Epithelial cell of proximal tubule (primary cell): ENCODE data around the gene PHF24. TPM values are rescaled to one million over a fixed set of nuclear protein-coding genes. Genes with fewer than 3 reads are reported as not detected.

Experiments
- DNase-seq: peaks from one replicate; pipeline ENCODE4 v3.0.0-alpha.2; 2011; ENCODE audit warnings: low read depth
- H3K4me3 ChIP-seq: 2 replicates; pipeline ENCODE4 v1.5.1; 2011; ENCODE audit warnings: low read depth, mild to moderate bottlenecking, low read length
- CTCF ChIP-seq: conservative IDR thresholded peaks from 2 replicates; pipeline ENCODE4 v1.5.1; 2012; ENCODE audit warnings: low read depth, mild to moderate bottlenecking, low read length
- total RNA-seq: library from RNA; depleted of rRNA; stranded (reverse); fragments of >200 nt; gene quantifications from 2 replicates; pipeline ENCODE4 v1.2.3, GENCODE V29; 2015

The PHF24 gene
- total RNA-seq, 1 donor from 2014 or later, result 0.12 TPM

GRCh38 chr9:34989003-34989945, 31.2 kb downstream of the PHF24 start, which contains the start of gene DNAJB5:
Gene DNAJB5 (plus strand): TSS chr9:34989745. CDS start chr9:34990631, 886 bp downstream.
- H3K4me3 ChIP-seq, result peak within 1 kb of the TSS; percentile 95
- no peak for TF ChIP-seq CTCF
- DNase-seq, result peak; percentile 94

- no peak for DNase-seq
- no peak for TF ChIP-seq CTCF
- H3K4me3 ChIP-seq, result peak overlapping the region; percentile 95
Measured at GRCh38 chr9:34989946-34990635, 32.0 kb downstream of the PHF24 start.

- no peak for DNase-seq
- H3K4me3 ChIP-seq, result peak overlapping the region; percentile 95
- TF ChIP-seq CTCF, result no peak
Measured at GRCh38 chr9:34990908-34991606, 33.0 kb downstream of the PHF24 start.

- peak; percentile 38 for TF ChIP-seq CTCF
- H3K4me3 ChIP-seq, result no peak overlapping the region
Measured at GRCh38 chr9:34991607-34992375, 33.7 kb downstream of the PHF24 start.

GRCh38 chr9:34992376-34992951, 34.4 kb downstream of the PHF24 start:
- peak; percentile 59 for DNase-seq
- no peak overlapping the region for H3K4me3 ChIP-seq
- no peak for TF ChIP-seq CTCF

More at GRCh38 chr9:34991607-34992375, 33.7 kb downstream of the PHF24 start:
- no peak for DNase-seq
